ENCODE results near the gene CFAP410. TPM values are rescaled to one million over a fixed set of nuclear protein-coding genes. Genes with fewer than 3 reads are reported as not detected.

The CFAP410 gene
- total RNA-seq, 1 experiment from 2014 or later, result 19.3 TPM

- TF ChIP-seq ZNF425 (CRISPR knock-in tag; conservative IDR thresholded peaks at IDR 0.05), result no peak
These were observed 56.8 kb downstream of the CFAP410 start (continued) for GRCh38 chr21:44282370-44282769.

- CTCF ChIA-PET, result no interaction called here
- no peak for TF ChIP-seq ZNF512 (CRISPR knock-in tag; IDR thresholded peaks at IDR 0.05; ENCODE audit: borderline replicate concordance)
- TF ChIP-seq SMAD4 (CRISPR knock-in tag; IDR thresholded peaks at IDR 0.05), result no peak
- TF ChIP-seq ZBTB43 (CRISPR knock-in tag; IDR thresholded peaks at IDR 0.05), result no peak
- TF ChIP-seq CREB1 (CRISPR knock-in tag; IDR thresholded peaks at IDR 0.05), result no peak
- TF ChIP-seq CBFB (CRISPR knock-in tag; IDR thresholded peaks at IDR 0.05; ENCODE audit: low read depth), result no peak
- TF ChIP-seq ARID4B (CRISPR knock-in tag; IDR thresholded peaks at IDR 0.05; ENCODE audit: borderline replicate concordance), result no peak
- TF ChIP-seq ZNF219 (CRISPR knock-in tag; IDR thresholded peaks at IDR 0.05; ENCODE audit: borderline replicate concordance), result no peak
- TF ChIP-seq ATF2 (CRISPR knock-in tag; IDR thresholded peaks at IDR 0.05; ENCODE audit: borderline replicate concordance, low read depth), result no peak
- TF ChIP-seq ETV6 (CRISPR knock-in tag; IDR thresholded peaks at IDR 0.05), result no peak
- Mint-ChIP-seq H3K27ac (no peak overlapping the region), H3K9me3 (no peaks in the 10 kb centered on the region), H3K36me3 (no peaks in the 10 kb centered on the region), H3K27me3 (ENCODE audit: low read depth) (peaks cover 29% of the 10 kb centered on the region), H3K4me1 (peaks cover 21% of the 10 kb centered on the region), H3K4me3 (no peak overlapping the region)
- POLR2A ChIA-PET, result no interaction called here
- no peak for DNase-seq (ENCODE audit: low spot score)
- ATAC-seq, result no peak
These were observed 57.4 kb downstream of the CFAP410 start for GRCh38 chr21:44281801-44282200.
